CD4-positive, alpha-beta T cell (primary cell): ENCODE results near the gene IAPP. TPM values are rescaled to one million over a fixed set of nuclear protein-coding genes. Genes with fewer than 3 reads are reported as not detected.
"Not testable (repeated sequence)": the region's sequence is repeated elsewhere in the genome, so short reads cannot be mapped to it uniquely, and the experiment has no call there.

Source experiments
- ATAC-seq: fragments of 200-7000 bp; cut with Tn5 transposase; one replicate; pipeline ENCODE4 v1.10.0; 2022; ENCODE audit warnings: mild to moderate bottlenecking; ENCODE audit not compliant: poor library complexity
- CTCF ChIA-PET: fragments of 350-600 bp; sonication (Branson Sonifier 250); formaldehyde crosslinking; loops from one replicate; lab custom pipeline; 2021; ENCODE audit warnings: antibody characterized with exemption, inconsistent platforms; lab: Charles Lee
- POLR2A ChIA-PET: fragments of 350-600 bp; sonication (Branson Sonifier 250); formaldehyde crosslinking; loops from one replicate; lab custom pipeline; 2021; ENCODE audit warnings: antibody characterized with exemption, inconsistent platforms; lab: Charles Lee
- DNase-seq, 14 experiments: peaks; one replicate each; pipeline ENCODE4 v3.0.0-alpha.2; 2013 to 2020; ENCODE audit warnings: mixed read lengths in 2 of 14
- H3K27ac ChIP-seq, 2 donors: one replicate each; pipeline versions ENCODE4 v1.5.1 to v1.7.0; 2013; ENCODE audit warnings: low read length in 2 of 2, low read depth in 1 of 2, mild to moderate bottlenecking in 1 of 2
- H3K27me3 ChIP-seq, 2 experiments: 1 replicate in 1 of 2; 2 replicates in 1 of 2; pipeline versions ENCODE4 v1.6.1 to v1.7.0; 2013; ENCODE audit warnings: low read length in 2 of 2, control low read depth in 1 of 2, mild to moderate bottlenecking in 1 of 2, moderate library complexity in 1 of 2; ENCODE audit not compliant: insufficient read depth in 2 of 2, control insufficient read depth in 1 of 2
- H3K36me3 ChIP-seq: one replicate; pipeline ENCODE4 v1.6.1; 2013; ENCODE audit warnings: low read length, control low read depth; ENCODE audit not compliant: insufficient read depth
- H3K4me1 ChIP-seq: one replicate; pipeline ENCODE4 v1.6.1; 2013; ENCODE audit warnings: low read length, control low read depth; ENCODE audit not compliant: insufficient read depth
- H3K4me3 ChIP-seq: one replicate; pipeline ENCODE4 v1.5.1; 2013; ENCODE audit warnings: mild to moderate bottlenecking, low read length, moderate library complexity
- H3K9me3 ChIP-seq, 2 experiments: 1 replicate in 1 of 2; 2 replicates in 1 of 2; pipeline versions ENCODE4 v1.6.1 to v1.7.0; 2013; ENCODE audit warnings: low read length in 2 of 2, mild to moderate bottlenecking in 2 of 2, control low read depth in 1 of 2, moderate library complexity in 1 of 2; ENCODE audit not compliant: control insufficient read depth in 1 of 2, insufficient read depth in 1 of 2
- H3K27ac Mint-ChIP-seq: one replicate; pipeline ENCODE4 v1.8.0; 2020; ENCODE audit warnings: mixed read lengths
- H3K27me3 Mint-ChIP-seq: one replicate; pipeline ENCODE4 v1.8.0; 2021; ENCODE audit warnings: mixed read lengths
- H3K36me3 Mint-ChIP-seq: one replicate; pipeline ENCODE4 v1.8.0; 2021; ENCODE audit warnings: low read depth, mixed read lengths
- H3K4me1 Mint-ChIP-seq: one replicate; pipeline ENCODE4 v1.8.0; 2021; ENCODE audit warnings: low read depth, mixed read lengths
- H3K4me3 Mint-ChIP-seq: one replicate; pipeline ENCODE4 v1.8.0; 2020; ENCODE audit warnings: mild to moderate bottlenecking, mixed read lengths
- H3K9me3 Mint-ChIP-seq: one replicate; pipeline ENCODE4 v1.8.0; 2020; ENCODE audit warnings: mixed read lengths
- CTCF ChIP-seq: fragments of 200-600 bp; IDR thresholded peaks from one replicate; pipeline ENCODE4 v1.8.0; 2022; ENCODE audit warnings: antibody characterized with exemption, mild to moderate bottlenecking
- intact Hi-C, 2 experiments: fragments of 100-400 bp; cut with DNase I in 1 of 2; cut with micrococcal nuclease in 1 of 2; formaldehyde crosslinking; loops; one replicate each; pipeline versions ENCODE4 v1.15.1 to v1.9.0; 2023 to 2025; cut with DNase I, micrococcal nuclease
- total RNA-seq, 174 experiments: library from RNA in 2 of 174; stranded (reverse) in 2 of 174; gene quantifications; one replicate each; pipeline ENCODE4 v1.2.3 and lab custom pipeline; 2021 to 2026

IAPP gene
- total RNA-seq, 2 experiments from 2014 or later, result not detected

GRCh38 chr12:21353487-21353886 is 19.2 kb upstream of the IAPP start:
- no peak overlapping the region for H3K4me3 Mint-ChIP-seq
- no peaks in the 10 kb centered on the region for H3K36me3 Mint-ChIP-seq
- Histone ChIP-seq H3K27ac (no peak overlapping the region), H3K9me3 (no peaks in the 10 kb centered on the region), H3K4me3 (no peak overlapping the region), H3K27me3 (no peaks in the 10 kb centered on the region), H3K4me1 (no peaks in the 10 kb centered on the region), H3K36me3 (no peaks in the 10 kb centered on the region)
- POLR2A ChIA-PET, result no interaction called here
- intact Hi-C loops, result no loop called here
- no peak overlapping the region for H3K27ac Mint-ChIP-seq
- TF ChIP-seq CTCF, result no peak
- H3K27me3 Mint-ChIP-seq, result peaks cover 35% of the 10 kb centered on the region
- CTCF ChIA-PET, result no interaction called here
- ATAC-seq (no peak), DNase-seq (no peak)
- no peaks in the 10 kb centered on the region for H3K9me3 Mint-ChIP-seq
- H3K4me1 Mint-ChIP-seq, result no peaks in the 10 kb centered on the region

DNA sequence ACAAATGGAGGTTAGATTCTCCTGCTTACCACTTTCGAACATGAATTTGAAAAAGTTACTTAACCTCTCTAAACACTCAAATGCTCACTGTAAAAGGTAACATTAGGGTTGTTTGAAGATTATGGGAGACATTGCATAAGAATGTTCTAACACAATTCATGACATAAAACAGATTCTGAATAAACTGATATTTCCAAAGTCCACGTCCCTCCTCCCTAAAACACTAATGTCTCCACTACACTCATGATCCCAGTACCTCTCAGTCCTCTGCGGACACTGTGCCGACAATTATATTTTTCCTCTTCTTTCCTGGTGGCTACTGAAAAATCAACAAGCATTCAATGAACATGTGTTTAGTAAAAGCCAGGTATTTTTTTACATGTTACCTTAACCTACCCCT is 18.8 kb upstream of the IAPP start:
- peaks cover 35% of the 10 kb centered on the region for H3K27me3 Mint-ChIP-seq

GRCh38 chr12:21354641-21355040 is 18.1 kb upstream of the IAPP start:
- ATAC-seq (no peak), DNase-seq (no peak)
- Histone ChIP-seq H3K9me3 (no peaks in the 10 kb centered on the region), H3K4me3 (no peak overlapping the region), H3K27ac (no peak overlapping the region), H3K27me3 (no peaks in the 10 kb centered on the region), H3K36me3 (no peaks in the 10 kb centered on the region), H3K4me1 (no peaks in the 10 kb centered on the region)
- no peak overlapping the region for H3K27ac Mint-ChIP-seq
- peaks cover 33% of the 10 kb centered on the region for H3K27me3 Mint-ChIP-seq
- intact Hi-C loops, result no loop called here
- ChIA-PET POLR2A (no interaction called here), CTCF (no interaction called here)
- TF ChIP-seq CTCF, result no peak
- no peaks in the 10 kb centered on the region for H3K4me1 Mint-ChIP-seq
- H3K36me3 Mint-ChIP-seq, result no peaks in the 10 kb centered on the region
- no peak overlapping the region for H3K4me3 Mint-ChIP-seq
- no peaks in the 10 kb centered on the region for H3K9me3 Mint-ChIP-seq

More for the DNA sequence above, 18.8 kb upstream of the IAPP start:
- Mint-ChIP-seq H3K4me1 (no peaks in the 10 kb centered on the region), H3K9me3 (no peaks in the 10 kb centered on the region), H3K27ac (no peak overlapping the region), H3K36me3 (no peaks in the 10 kb centered on the region), H3K4me3 (no peak overlapping the region)
- no peak overlapping the region for H3K4me3 ChIP-seq
- POLR2A ChIA-PET, result no interaction called here
- no peaks in the 10 kb centered on the region for H3K27me3 ChIP-seq
- intact Hi-C loops, result no loop called here
- no peak for TF ChIP-seq CTCF
- H3K4me1 ChIP-seq, result no peaks in the 10 kb centered on the region
- ATAC-seq (no peak), DNase-seq (no peak)
- CTCF ChIA-PET, result no interaction called here
- H3K36me3 ChIP-seq, result no peaks in the 10 kb centered on the region
- H3K9me3 ChIP-seq, result no peaks in the 10 kb centered on the region
- H3K27ac ChIP-seq, result no peak overlapping the region

DNA sequence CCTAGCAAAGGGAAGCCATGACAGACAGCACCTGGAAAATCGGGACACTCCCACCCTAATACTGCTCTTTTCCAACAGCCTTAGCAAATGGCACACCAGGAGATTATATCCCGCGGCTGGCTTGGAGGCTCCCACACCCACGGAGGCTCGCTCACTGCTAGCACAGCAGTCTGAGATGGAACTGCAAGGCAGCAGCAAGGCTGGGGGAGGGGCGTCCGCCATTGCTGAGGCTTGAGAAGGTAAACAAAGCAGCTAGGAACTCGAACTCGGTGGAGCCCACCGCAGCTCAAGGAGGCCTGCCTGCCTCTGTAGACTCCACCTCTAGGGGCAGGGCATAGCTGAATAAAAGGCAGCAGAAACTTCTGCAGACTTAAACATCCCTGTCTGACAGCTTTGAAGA is 12.1 kb upstream of the IAPP start:
- H3K27ac ChIP-seq, H3K9me3 Mint-ChIP-seq, H3K4me1 Mint-ChIP-seq, H3K4me1 ChIP-seq, DNase-seq, H3K27ac Mint-ChIP-seq, intact Hi-C loops, ATAC-seq, POLR2A ChIA-PET, H3K4me3 ChIP-seq, H3K27me3 ChIP-seq, H3K9me3 ChIP-seq, H3K4me3 Mint-ChIP-seq, CTCF ChIA-PET, H3K36me3 Mint-ChIP-seq, H3K36me3 ChIP-seq: not testable (repeated sequence)
- peaks cover 24% of the 10 kb centered on the region for H3K27me3 Mint-ChIP-seq
